Ishikawa (cell line): ENCODE measurements around the gene ADGRB2.

ENCODE experiments used
- CEBPB ChIP-seq: IDR thresholded peaks from 2 replicates; pipeline ENCODE4 v1.6.1; 2012
- CREB1 ChIP-seq: IDR thresholded peaks from 2 replicates; pipeline ENCODE4 v1.6.1; 2012; ENCODE audit warnings: low read depth
- EGR1 ChIP-seq: IDR thresholded peaks from 2 replicates; pipeline ENCODE4 v1.6.1; 2012
- EP300 ChIP-seq: IDR thresholded peaks from 2 replicates; pipeline ENCODE4 v1.6.1; 2012; ENCODE audit warnings: borderline replicate concordance
- FOXM1 ChIP-seq: IDR thresholded peaks from 2 replicates; pipeline ENCODE4 v1.6.1; 2012; ENCODE audit warnings: low read depth, borderline replicate concordance
- NFIC ChIP-seq: IDR thresholded peaks from 2 replicates; pipeline ENCODE4 v1.6.1; 2012
- RAD21 ChIP-seq: IDR thresholded peaks from 2 replicates; pipeline ENCODE4 v1.6.1; 2012; ENCODE audit warnings: low read depth
- TAF1 ChIP-seq: IDR thresholded peaks from 2 replicates; pipeline ENCODE4 v1.6.1; 2012; ENCODE audit warnings: low read depth, mild to moderate bottlenecking
- TCF12 ChIP-seq: IDR thresholded peaks from 2 replicates; pipeline ENCODE4 v1.6.1; 2012; ENCODE audit warnings: low read depth
- TEAD4 ChIP-seq: IDR thresholded peaks from 2 replicates; pipeline ENCODE4 v1.6.1; 2012
- YY1 ChIP-seq: IDR thresholded peaks from 2 replicates; pipeline ENCODE4 v1.6.1; 2012; ENCODE audit warnings: low read depth
- ZBTB7A ChIP-seq: IDR thresholded peaks from 2 replicates; pipeline ENCODE4 v1.6.1; 2012; ENCODE audit warnings: low read depth
- TF ChIP-seq, protein P1 (sequence below): IDR thresholded peaks from 2 replicates; pipeline ENCODE4 v1.6.1; 2012
- TF ChIP-seq, protein P2 (sequence below): IDR thresholded peaks from 2 replicates; pipeline ENCODE4 v1.6.1; 2012; ENCODE audit warnings: low read depth, mild to moderate bottlenecking
- TF ChIP-seq, protein P3 (sequence below): IDR thresholded peaks from 2 replicates; pipeline ENCODE4 v1.6.1; 2012

Gene ADGRB2

DNA sequence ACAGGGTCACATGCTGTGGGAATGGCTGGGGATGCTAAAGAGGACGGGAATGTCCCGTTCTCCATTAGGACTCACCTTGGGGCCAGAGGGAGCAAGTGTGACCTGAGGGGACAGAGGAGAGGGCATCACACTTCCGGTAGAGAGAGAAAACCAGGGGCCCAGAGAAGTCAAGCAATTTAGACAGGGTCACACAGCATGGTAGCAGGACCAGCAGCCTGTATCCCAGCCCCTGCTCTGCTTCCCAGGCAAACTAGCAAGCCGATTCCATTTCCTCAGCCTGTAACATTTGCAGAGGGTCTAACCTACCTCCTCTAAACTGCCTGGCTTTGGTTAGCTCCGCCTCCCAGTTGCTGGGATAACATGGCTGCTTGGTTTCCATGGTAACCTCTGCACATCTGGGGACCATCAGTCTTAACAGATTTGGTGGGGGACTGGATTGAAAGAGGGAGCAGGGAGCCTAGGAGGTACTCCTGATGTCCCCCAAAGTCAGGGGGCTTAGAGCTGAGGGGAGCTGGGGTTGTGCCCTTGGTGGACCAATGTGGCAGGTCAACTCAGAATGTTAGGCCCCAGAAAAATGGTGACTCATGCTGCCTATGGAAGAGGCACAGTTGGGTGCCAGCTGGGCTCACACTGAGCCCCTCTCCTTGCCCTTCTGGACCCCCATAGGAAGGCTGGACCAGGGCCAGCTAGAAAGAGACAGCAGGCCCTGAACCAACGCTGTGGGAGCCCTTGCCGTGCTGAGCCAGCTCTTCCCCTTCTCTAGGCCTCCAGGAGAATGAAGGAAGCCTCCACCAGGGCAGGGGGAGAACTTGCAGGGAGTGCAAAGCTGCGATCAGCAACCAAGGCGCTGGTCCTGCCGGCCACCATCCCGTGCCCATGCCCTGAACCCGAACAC is 69.8 kb downstream of the ADGRB2 start:
- TF ChIP-seq FOXM1 (no peak), RAD21 (no peak), EGR1 (no peak), TEAD4 (no peak), YY1 (no peak), CREB1 (no peak), ZBTB7A (no peak), CEBPB (no peak), TCF12 (no peak), TAF1 (no peak), NFIC (no peak), EP300 (no peak)
- TF ChIP-seq, protein P1, sequence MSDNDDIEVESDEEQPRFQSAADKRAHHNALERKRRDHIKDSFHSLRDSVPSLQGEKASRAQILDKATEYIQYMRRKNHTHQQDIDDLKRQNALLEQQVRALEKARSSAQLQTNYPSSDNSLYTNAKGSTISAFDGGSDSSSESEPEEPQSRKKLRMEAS = no peak
- TF ChIP-seq, protein P2, sequence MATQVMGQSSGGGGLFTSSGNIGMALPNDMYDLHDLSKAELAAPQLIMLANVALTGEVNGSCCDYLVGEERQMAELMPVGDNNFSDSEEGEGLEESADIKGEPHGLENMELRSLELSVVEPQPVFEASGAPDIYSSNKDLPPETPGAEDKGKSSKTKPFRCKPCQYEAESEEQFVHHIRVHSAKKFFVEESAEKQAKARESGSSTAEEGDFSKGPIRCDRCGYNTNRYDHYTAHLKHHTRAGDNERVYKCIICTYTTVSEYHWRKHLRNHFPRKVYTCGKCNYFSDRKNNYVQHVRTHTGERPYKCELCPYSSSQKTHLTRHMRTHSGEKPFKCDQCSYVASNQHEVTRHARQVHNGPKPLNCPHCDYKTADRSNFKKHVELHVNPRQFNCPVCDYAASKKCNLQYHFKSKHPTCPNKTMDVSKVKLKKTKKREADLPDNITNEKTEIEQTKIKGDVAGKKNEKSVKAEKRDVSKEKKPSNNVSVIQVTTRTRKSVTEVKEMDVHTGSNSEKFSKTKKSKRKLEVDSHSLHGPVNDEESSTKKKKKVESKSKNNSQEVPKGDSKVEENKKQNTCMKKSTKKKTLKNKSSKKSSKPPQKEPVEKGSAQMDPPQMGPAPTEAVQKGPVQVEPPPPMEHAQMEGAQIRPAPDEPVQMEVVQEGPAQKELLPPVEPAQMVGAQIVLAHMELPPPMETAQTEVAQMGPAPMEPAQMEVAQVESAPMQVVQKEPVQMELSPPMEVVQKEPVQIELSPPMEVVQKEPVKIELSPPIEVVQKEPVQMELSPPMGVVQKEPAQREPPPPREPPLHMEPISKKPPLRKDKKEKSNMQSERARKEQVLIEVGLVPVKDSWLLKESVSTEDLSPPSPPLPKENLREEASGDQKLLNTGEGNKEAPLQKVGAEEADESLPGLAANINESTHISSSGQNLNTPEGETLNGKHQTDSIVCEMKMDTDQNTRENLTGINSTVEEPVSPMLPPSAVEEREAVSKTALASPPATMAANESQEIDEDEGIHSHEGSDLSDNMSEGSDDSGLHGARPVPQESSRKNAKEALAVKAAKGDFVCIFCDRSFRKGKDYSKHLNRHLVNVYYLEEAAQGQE = no peak
- TF ChIP-seq, protein P3, sequence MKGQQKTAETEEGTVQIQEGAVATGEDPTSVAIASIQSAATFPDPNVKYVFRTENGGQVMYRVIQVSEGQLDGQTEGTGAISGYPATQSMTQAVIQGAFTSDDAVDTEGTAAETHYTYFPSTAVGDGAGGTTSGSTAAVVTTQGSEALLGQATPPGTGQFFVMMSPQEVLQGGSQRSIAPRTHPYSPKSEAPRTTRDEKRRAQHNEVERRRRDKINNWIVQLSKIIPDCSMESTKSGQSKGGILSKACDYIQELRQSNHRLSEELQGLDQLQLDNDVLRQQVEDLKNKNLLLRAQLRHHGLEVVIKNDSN = no peak

DNA sequence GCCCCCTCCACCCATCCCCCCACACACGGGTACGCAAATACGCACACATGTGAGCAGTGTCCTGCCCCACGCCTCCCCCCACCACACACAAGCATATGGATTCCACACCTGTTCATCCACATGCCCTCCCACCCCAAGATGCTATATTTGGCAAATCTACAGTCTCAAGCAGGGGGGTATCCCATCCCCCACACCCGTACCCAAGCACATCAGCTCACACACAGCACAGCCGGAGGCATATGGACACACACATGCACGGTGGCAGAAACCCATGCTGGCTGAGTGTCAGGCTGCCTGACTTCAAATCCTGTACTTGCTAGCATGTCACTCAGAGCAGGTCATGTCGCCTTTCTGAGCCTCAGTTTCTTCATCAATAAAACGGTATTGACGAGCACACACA is 70.9 kb downstream of the ADGRB2 start:
- TF ChIP-seq TEAD4 (no peak), EP300 (no peak), CEBPB (no peak), TCF12 (no peak), TAF1 (no peak), EGR1 (no peak), ZBTB7A (no peak), YY1 (no peak), FOXM1 (no peak), CREB1 (no peak), RAD21 (no peak), NFIC (no peak)
- TF ChIP-seq, protein P1 = no peak
- TF ChIP-seq, protein P3 = no peak
- TF ChIP-seq, protein P2 = no peak

DNA sequence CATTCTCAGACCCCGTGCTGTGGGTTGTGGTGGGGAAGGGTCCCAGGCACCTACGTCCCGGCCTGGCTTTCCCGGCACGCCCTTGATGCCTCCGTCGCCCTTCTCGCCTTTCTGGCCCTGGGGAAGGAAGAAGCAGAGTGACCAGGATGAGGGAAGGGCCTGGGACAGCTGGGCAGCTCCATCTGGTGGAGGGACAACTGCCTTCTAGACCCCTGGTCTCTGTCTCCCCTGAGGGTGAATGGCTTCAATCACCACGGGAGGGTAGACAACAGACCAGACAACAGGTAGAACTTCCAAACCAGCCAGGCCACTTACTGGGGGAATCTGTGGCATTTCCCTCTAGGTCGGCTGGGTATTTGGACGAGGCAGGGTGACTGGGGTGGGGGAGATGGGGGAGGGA is 72.2 kb downstream of the ADGRB2 start:
- TF ChIP-seq TAF1 (no peak), TEAD4 (no peak), CEBPB (no peak), CREB1 (no peak), EP300 (no peak), TCF12 (no peak), ZBTB7A (no peak), FOXM1 (no peak), NFIC (no peak), YY1 (no peak), RAD21 (no peak), EGR1 (no peak)
- TF ChIP-seq, protein P3 = no peak
- TF ChIP-seq, protein P2 = no peak
- TF ChIP-seq, protein P1 = no peak
